HG02938 (cell line): ENCODE measurements around the gene SOCS1.
A peak's percentile ranks its signal among the peaks of the same experiment; 100 is the strongest.

Experiments
- ATAC-seq: cut with Tn5 transposase; IDR thresholded peaks from one replicate; pipeline ENCODE4 v1.9.1; 2021; ENCODE audit warnings: mild to moderate bottlenecking, moderate library complexity; ENCODE audit not compliant: unreplicated experiment

SOCS1 gene

DNA sequence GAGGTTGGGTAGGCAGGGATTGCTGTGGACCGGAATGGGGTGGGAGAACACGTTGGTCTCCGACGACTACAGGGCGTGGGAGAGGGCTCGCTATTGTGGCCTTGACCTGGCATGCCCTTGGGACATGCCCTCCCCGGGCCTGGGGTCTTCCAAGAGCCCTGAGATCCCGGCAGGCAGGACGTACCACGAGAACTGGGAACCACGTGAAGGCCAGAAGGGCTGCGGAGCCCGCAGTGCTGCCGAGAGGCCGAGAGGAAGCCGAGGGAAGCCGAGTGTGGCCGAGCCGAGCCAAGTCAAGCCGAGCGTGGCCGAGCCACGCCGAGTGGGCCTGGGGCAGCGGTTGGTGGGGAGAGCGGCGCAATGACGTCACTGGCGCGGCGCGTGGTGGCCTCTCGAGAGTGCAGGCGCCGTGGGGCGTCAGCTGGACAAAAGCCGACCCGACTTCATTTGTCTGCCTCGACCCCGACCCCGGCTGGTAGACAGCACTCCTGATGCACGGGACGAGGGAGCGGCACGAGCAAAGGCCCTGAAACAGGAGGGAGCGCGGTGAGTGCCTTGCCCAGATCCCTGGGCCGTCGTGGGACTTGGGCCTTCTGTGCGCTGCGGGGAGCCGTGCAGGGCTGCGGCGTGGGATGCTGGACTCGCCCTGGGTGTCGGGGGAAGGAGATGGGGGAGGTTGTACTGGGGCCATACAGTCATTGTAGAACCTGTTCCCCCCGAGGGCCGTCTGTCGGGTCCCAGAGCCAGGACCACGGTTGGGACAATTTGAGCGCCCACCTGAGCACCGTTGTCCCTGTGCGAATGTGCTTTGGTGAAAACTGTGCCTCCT lies 6.6 kb downstream of the SOCS1 start:
- ATAC-seq = no peak

DNA sequence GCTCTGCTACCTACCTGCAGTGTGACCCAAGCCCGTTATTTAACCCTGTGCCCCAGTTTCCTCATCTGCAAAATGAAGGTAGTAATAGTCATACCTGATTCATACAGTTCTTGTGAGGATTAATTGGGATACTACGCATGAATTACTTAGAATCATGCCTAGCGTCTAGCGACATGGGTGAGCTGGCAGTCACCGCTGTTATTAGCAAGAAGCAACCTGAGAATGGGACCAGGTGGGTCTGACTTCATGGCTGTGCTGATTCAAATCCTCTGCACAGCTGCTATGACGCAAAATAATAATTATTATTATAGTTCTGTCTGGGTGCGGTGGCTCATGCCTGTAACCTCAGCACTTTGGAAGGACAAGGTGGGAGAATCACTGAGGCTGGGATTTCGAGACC lies 7.9 kb downstream of the SOCS1 start:
- ATAC-seq = no peak

DNA sequence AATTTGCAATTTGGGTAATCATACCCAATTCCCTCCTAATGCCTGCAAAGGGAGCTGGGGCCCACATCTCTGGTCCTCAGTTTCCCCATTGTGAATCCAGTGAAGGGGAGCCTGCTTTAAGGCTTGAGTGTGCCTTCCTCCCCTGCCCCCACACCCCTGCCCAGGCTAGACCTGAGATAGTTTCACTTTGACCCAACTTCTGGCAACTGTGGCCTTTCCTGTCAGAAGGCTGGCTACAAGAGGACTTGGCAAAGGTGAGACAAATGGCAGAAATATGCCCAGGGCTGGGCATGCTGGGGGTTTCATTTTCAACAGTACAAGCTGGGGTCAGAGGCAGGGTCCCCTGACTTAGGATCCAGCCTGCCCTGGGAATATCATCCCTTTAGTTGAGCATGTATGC lies 10.0 kb downstream of the SOCS1 start:
- ATAC-seq = no peak

DNA sequence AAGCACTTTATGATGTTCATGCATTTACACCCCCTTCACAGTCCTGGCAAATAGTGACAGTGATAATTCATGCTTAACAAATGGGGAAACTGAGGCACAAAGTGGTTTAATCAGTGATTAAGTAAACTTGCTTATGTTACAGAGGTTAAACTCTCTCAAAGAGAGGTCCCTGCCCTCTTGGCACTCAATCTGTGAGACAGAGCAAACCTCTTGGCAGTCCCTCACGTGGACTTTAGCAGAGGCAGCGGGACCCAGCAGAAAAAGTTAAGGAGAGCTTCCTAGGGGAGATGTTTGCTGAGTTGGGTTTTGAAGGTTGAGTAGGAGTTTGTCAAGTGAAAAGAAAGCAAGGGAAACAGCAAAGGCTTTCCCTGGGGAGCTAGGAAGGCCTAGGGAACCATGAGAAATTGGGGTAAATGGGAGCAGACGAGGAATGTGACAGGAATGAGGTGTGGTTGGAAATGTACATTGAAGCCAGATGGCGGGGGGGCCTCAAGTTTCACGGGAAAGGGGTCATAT lies 10.7 kb downstream of the SOCS1 start:
- ATAC-seq = no peak

- no peak for ATAC-seq
These were observed 13.3 kb downstream of the SOCS1 start for GRCh38 chr16:11242658-11243057.

DNA sequence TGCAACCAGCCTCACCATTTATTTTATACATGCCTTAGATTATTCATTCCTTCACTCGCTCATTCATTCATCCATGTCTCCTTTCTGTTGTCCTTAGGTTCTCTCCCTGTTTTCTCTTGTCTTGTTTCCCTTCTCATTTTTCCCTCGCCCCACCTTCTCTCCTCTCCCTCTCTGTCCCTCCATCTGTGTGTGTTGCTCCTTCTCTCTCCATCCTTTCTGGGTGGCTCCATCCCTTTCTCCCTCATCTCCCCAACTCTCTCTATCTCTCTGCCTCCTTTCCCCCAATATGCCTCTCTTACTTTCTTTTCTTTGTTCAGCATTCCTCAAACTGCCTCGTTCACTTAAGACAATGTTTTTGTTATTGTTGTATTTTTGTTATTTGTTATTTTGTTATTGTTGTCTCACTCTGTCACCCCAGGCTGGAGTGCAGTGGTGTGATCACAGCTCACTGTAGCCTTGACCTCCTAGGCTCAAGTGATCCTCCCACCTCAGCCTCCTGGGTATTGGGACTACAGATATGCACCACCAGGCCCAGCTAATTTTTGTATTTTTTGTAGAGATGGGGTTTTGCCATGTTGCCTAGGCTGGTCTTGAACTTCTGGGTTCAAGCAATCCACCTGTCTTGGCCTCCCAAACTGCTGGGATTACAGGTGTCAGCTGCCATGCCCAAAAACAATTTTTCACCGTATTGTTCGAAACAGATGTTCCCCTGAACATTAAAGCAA lies 14.4 kb downstream of the SOCS1 start:
- no peak for ATAC-seq

DNA sequence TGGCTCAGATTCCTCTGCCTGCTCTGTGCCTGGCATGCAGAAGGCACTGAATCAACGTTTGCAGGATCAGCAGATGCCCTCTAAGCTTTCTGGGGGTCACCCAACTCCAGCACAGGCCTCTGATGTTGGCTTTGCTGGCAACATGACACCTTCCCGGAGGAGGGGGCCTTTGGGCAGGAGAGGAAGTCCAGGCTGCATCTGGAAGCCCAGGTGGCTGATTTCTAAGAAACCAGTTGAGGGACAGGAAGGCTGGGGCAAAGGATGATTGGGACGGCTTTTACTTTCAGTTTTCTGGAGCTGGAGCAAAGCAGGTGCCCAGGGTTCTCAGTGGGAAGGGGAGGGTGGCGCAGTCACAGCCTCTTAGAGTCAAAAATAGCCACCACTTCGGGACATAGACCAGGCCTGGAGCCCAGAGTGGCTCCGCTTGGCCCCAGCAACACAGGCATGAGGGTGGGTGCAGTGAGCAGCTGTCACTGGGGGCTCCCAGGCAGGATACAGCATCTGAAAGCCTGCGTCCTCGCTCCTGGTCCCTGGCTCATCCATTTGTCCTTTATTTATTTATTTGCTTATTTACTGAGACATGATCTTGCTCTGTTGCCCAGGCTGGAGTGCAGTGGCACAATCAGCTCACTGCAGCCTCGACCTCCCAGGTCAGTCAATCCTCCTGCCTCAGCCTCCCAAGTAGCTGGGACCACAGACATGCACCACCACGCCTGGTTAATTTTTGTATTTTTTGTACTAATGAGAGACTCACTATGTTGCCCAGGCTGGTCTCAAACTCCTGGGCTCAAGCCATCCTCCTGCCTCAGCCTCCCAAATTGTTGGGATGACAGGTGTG lies 15.1 kb downstream of the SOCS1 start:
- no peak for ATAC-seq

DNA sequence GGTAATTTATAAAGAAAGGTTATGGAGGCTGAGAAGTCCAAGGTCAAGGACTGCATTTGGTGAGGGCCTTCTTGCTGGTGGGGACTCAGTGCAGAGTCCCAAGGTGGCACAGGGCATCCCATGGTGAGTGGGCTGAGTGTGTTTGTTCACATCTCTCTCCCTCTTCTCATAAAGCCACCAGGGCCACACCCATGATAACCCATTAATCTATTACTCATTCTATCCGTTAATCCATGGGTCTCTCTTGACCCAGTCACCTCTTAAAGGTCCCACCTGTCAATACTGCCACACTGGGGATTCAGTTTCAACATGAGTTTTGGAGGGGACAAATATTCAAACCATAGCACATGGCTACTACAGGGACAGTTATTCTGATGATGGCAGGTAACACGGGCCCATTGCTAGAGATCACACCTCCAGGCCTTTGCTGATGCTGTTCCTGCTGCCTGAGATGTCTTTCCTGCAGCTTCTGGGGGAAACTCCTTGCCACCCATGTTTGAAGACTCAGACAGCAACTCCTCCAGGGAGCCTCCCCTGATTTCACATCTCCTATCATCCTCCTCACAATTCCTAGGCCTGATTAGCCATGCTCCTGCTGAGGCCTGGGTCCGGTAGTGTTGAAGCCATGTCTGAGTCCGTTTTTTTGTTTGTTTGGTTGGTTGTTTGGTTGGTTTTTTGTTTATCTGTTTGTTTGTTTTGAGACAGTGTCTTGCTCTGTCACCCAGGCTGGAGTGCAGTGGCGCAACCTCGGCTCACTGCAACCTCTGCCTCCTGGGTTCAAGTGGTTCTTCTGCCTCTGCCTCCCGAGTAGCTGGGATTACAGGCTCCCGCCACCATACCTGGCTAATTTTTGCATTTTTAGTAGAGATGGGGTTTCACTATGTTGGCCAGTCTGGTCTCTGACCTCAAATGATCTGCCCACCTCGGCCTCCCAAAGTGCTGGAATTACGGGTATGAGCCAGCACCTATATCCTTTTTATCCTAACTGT lies 16.1 kb downstream of the SOCS1 start:
- ATAC-seq = no peak

- ATAC-seq = no peak
These were observed 17.5 kb downstream of the SOCS1 start for GRCh38 chr16:11238272-11239202.

DNA sequence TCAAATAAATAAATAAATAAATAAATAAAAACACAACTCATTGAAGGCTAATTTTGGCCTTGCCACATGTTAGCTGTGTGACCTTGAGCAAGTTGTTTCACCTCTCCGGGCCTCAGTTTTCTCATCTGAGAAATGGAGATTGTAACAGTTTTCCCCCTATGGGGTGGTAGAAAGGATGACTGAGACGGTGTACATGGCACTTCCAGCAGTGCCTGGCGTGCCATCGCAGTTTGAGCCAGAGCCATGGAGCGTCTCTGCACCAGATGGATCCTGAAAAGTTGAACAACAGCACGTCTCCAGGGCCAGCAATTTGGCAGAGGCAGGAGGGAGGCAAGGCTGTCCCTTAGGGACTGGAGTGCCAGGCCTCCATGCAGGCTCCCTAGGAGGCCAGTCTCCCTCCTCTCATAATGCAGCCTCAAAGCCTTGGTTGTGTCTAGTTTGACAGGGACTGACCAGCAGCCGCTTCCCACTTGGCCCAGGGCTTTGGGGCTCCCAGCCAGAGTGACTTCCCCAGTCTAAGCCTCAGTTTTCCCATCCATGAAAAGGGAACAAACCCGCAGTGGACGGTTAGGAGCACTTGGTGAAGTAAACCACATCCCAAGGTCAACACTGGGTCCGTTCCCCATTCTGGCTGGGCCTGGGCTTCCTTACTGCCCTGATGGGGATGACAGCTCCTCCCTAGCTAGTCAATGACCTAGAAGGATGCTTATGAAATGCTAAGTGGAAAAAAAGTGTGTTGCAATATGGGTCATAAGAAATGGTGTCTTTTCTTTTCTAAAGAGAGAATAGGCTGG lies 19.3 kb downstream of the SOCS1 start:
- ATAC-seq = no peak

DNA sequence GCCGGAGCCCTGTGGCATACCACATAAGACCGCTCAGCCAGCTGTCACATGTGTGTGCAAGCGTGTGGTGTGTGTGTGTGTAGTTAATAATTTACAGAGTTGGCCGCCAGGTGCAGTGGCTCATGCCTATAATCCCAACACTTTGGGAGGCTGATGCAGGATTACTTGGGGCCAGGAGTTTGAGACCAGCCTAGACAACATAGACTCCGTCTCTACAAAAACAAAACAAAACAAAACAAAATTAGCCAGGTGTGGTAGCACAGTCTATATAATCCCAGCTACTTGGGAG lies 20.4 kb downstream of the SOCS1 start:
- no peak for ATAC-seq

DNA sequence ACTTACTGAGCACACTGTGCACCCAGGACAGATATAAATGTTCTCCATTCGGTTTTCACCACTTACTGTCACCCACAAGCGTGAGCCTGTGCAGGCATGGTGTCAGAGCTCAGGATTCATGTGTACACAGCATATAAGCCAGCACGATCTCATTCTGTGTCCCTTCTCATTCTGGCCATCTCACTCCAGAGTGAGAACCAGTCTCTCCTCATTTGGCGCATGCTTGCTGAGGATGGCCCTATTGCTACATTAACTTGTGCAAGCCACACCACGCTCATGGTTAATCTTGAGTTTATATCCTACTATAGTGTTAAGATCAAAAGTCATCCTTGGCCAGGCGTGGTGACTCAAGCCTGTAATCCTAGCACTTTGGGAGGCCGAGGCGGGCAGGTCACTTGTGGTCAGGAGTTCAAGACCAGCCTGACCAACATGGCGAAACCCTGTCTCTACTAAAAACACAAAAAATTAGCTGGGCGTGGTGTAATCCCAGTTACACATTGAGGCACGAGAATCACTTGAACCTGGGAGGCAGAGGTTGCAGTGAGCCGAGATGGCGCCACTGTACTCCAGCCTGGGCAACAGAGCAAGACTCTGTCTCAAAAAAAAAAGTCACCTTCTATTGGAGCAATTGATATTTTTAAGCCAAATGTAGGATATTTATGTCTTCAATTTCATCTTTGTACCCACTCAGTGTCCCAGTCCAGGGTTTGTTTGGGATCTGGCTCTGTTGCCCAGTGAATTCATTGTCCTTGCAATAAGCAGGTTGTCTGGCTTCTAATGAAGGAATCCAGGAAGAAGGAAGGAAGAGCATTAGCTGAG lies 20.9 kb downstream of the SOCS1 start:
- no peak for ATAC-seq

DNA sequence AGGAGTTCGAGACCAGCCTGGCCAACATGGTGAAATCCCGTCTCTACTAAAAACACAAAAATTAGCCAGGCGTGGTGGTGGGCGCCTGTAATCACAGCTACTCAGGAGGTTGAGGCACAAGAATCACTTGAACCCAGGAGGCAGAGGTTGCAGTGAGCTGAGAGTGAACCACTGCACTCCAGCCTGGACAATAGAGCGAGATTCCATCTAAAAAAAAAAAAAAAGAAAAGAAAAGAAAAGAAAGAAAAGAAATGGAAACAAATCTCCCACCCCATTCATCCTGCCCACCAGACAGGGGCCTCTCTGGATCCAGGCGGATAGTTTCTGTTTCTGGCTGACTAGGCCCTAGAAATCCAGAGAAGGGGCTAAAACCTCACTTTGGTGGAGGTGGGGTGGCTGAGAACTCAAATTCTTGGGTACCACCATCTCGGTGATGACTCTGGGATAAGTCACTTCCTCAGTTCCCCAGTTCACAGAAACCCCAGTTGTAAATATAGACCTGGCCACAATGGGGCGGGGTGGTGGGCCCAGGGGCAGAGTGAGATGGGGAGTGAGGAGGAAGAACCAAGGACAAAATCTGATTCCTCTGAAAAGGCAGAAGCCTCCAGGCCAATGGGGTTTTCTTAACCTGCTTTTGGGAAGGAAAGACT lies 22.2 kb downstream of the SOCS1 start:
- no peak for ATAC-seq

- peak; percentile 61 for ATAC-seq
These were observed 22.9 kb downstream of the SOCS1 start for GRCh38 chr16:11232852-11233726.

GRCh38 chr16:11232302-11232851 lies 23.6 kb downstream of the SOCS1 start:
- no peak for ATAC-seq
